OCI-LY7 (cell line): ENCODE measurements around the gene VSIR. TPM values are rescaled to one million over a fixed set of nuclear protein-coding genes. Genes with fewer than 3 reads are reported as not detected.

Experiments
- BruUV-seq: library from RNA; stranded (reverse); fragments of 400-500 nt; replicated peaks from 2 replicates; lab custom pipeline; 2021; lab: Mats Ljungman, UMichigan
- CTCF ChIA-PET: fragments of 300-600 bp; sonication (Branson Sonifier 250); formaldehyde crosslinking; loops from one replicate; lab custom pipeline; 2022; ENCODE audit warnings: antibody characterized with exemption; ENCODE audit not compliant: unreplicated experiment; lab: Charles Lee
- POLR2A ChIA-PET: fragments of 300-600 bp; sonication (Branson Sonifier 250); formaldehyde crosslinking; loops from one replicate; lab custom pipeline; 2022; ENCODE audit warnings: antibody characterized with exemption; lab: Charles Lee
- DNase-seq: peaks from one replicate; pipeline ENCODE4 v3.0.0-alpha.2; 2015; ENCODE audit warnings: low spot score
- H2AFZ ChIP-seq: fragments of 200-600 bp; sonication (generic), shearing (Covaris generic); 2 replicates; pipeline ENCODE4 v1.6.1; 2014; ENCODE audit warnings: mild to moderate bottlenecking, antibody characterized with exemption, low read length, moderate library complexity
- H3K27ac ChIP-seq: fragments of 200-600 bp; sonication (generic); 2 replicates; pipeline ENCODE4 v1.5.1; 2014; ENCODE audit warnings: mixed run types, low read depth, mild to moderate bottlenecking, moderate library complexity, low read length, inconsistent platforms; ENCODE audit not compliant: poor library complexity, severe bottlenecking
- H3K36me3 ChIP-seq: fragments of 200-600 bp; sonication (generic); 2 replicates; pipeline ENCODE4 v1.6.1; 2014; ENCODE audit warnings: mild to moderate bottlenecking, antibody characterized with exemption, low read length, moderate library complexity, mixed read lengths; ENCODE audit not compliant: insufficient read depth
- H3K4me1 ChIP-seq: fragments of 200-600 bp; sonication (generic); 2 replicates; pipeline ENCODE4 v1.5.1; 2014; ENCODE audit warnings: mild to moderate bottlenecking, low read length; ENCODE audit not compliant: insufficient read depth, poor library complexity, severe bottlenecking
- H3K4me2 ChIP-seq: fragments of 200-600 bp; sonication (generic); 2 replicates; pipeline ENCODE4 v1.6.1; 2014; ENCODE audit warnings: mild to moderate bottlenecking, low read length
- H3K4me3 ChIP-seq: fragments of 200-600 bp; sonication (generic); 2 replicates; pipeline ENCODE4 v1.5.1; 2014; ENCODE audit warnings: mild to moderate bottlenecking, low read depth, low read length; ENCODE audit not compliant: poor library complexity, severe bottlenecking
- H3K79me2 ChIP-seq: fragments of 200-600 bp; sonication (generic); 2 replicates; pipeline ENCODE4 v1.6.1; 2016; ENCODE audit warnings: low read depth, mild to moderate bottlenecking, low read length, moderate library complexity, mixed read lengths; ENCODE audit not compliant: insufficient read depth
- H3K9me2 ChIP-seq: fragments of 200-600 bp; sonication (generic); 2 replicates; pipeline ENCODE4 v1.6.1; 2016; ENCODE audit warnings: mild to moderate bottlenecking, low read length, mixed read lengths; ENCODE audit not compliant: insufficient read depth
- H3K9me3 ChIP-seq: fragments of 200-600 bp; sonication (generic); 2 replicates; pipeline ENCODE4 v1.6.1; 2014; ENCODE audit warnings: mild to moderate bottlenecking, mixed run types, low read length, mixed read lengths
- H4K20me1 ChIP-seq: fragments of 200-600 bp; sonication (generic); 2 replicates; pipeline ENCODE4 v1.6.1; 2014; ENCODE audit warnings: mild to moderate bottlenecking, antibody characterized with exemption, low read length, moderate library complexity, mixed read lengths; ENCODE audit not compliant: insufficient read depth
- CTCF ChIP-seq: fragments of 200-600 bp; sonication (generic); conservative IDR thresholded peaks from 2 replicates; pipeline ENCODE4 v1.5.1; 2014; ENCODE audit warnings: mild to moderate bottlenecking, antibody characterized with exemption, low read length, moderate library complexity, mixed read lengths
- EZH2phosphoT487 ChIP-seq: fragments of 200-600 bp; sonication (generic); IDR thresholded peaks from 2 replicates; pipeline ENCODE4 v1.6.1; 2018; ENCODE audit warnings: low read depth, borderline replicate concordance, mild to moderate bottlenecking, mixed run types, antibody characterized with exemption, low read length, moderate library complexity, mixed read lengths
- intact Hi-C: fragments of 100-400 bp; cut with micrococcal nuclease; formaldehyde crosslinking; loops from one replicate; pipeline ENCODE4 v1.10.0; 2022; ENCODE audit not compliant: unreplicated experiment
- total RNA-seq, 2 experiments: library from RNA; depleted of rRNA in 1 of 2; stranded (reverse); fragments of >200 nt in 1 of 2; shearing (Covaris generic) in 1 of 2; gene quantifications; 2 replicates each; pipeline ENCODE4 v1.2.3, GENCODE V29; 2014 to 2022

VSIR gene
- total RNA-seq, 2 experiments from 2014 or later, result 2.2 to 9.0 TPM

DNA sequence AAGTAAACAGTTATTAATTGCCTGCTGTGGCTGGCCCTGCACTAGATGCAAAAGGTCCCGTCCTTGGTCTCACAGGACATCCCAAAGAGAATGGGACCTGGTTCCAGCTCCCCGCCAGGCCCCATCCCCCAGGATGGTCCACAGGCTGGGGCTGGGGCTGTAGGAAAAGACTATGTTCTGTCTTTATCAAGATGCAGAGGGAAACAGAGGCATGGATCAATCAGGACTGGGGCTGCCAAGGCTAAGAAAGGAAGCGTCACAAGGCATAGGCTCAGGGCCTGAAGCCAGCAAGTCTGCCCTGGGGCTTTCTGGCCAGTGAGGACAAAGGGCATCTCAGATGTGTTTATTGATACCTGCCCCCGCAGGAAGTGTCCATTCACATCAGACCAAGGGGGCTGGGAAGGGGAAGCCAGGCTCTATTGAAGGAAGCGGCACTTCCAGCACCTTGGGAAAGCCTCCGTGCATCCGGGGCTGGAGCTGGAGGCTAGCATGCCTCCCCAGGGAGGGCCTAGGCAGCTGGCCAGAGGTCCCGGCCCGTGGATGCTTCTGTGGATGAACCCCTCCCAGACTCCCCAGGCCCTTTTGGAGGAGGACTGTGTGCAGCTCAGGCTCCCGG lies 5.8 kb downstream of the VSIR start:
- no peak overlapping the region for H3K4me2 ChIP-seq
- no peaks in the 10 kb centered on the region for H3K36me3 ChIP-seq
- no TSS peak for BruUV-seq
- TF ChIP-seq EZH2phosphoT487, result no peak
- no peak for TF ChIP-seq CTCF
- DNase-seq, result no peak
- no peaks in the 10 kb centered on the region for H4K20me1 ChIP-seq
- no peaks in the 10 kb centered on the region for H3K79me2 ChIP-seq
- H3K9me2 ChIP-seq, result no peaks in the 10 kb centered on the region
- CTCF ChIA-PET, result interaction anchor here (0.5 kb wide), 1 partner anchor 113 kb away, joined by 3 read pairs; no protein-coding TSS in a partner anchor
- no peak overlapping the region for H3K27ac ChIP-seq
- no peaks in the 10 kb centered on the region for H3K9me3 ChIP-seq
- H3K4me1 ChIP-seq, result peaks cover 26% of the 10 kb centered on the region
- no peak overlapping the region for H2AFZ ChIP-seq
- intact Hi-C loops, result no loop called here
- POLR2A ChIA-PET, result interaction anchor here (1.1 to 1.4 kb wide), 2 partner anchors 10 to 41 kb away, joined by 4 to 5 read pairs; no protein-coding TSS in a partner anchor
- no peak overlapping the region for H3K4me3 ChIP-seq

GRCh38 chr10:71766717-71767419 lies 6.5 kb downstream of the VSIR start:
- Histone ChIP-seq H4K20me1 (no peaks in the 10 kb centered on the region), H3K9me3 (no peaks in the 10 kb centered on the region), H3K27ac (no peak overlapping the region), H3K36me3 (no peaks in the 10 kb centered on the region), H2AFZ (no peak overlapping the region), H3K4me2 (no peak overlapping the region), H3K4me3 (no peak overlapping the region), H3K4me1 (peaks cover 19% of the 10 kb centered on the region), H3K79me2 (no peaks in the 10 kb centered on the region), H3K9me2 (no peaks in the 10 kb centered on the region)
- TF ChIP-seq EZH2phosphoT487 (no peak), CTCF (no peak)
- intact Hi-C loops, result no loop called here
- ChIA-PET POLR2A (interaction anchor here (1.1 to 1.4 kb wide), 2 partner anchors 9 to 40 kb away, joined by 4 to 5 read pairs; no protein-coding TSS in a partner anchor), CTCF (no interaction called here)
- DNase-seq, result no peak
- BruUV-seq, result no TSS peak
